Measurements from ENCODE around the gene ZNF611. TPM values are rescaled to one million over a fixed set of nuclear protein-coding genes. Genes with fewer than 3 reads are reported as not detected.

The ZNF611 gene
- polyA plus RNA-seq, 1 of the 3 experiments (the other 2 are of a cell fraction), result 2.6 TPM

DNA sequence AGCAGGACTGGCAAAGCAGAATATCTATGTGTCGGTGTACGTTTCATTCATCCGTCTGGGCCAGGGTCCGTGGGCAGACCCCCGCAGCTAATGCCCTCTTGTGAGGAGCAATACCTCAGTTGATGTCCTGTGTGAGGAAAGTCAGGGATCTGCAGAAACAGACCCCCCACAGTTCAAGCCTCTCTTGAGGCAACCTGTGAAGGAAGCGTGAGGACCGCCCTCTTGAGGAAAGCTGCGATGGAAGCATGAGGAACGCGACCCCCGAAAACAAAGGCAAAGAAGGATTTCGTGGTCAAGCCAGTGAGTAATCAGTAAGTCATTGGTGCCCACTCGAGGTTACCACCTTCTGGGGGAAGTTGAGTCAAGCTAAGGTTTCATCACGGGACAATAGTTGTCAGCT lies 75.8 kb downstream of the ZNF611 start:
- peaks cover 0 to 54% of the 10 kb centered on the region in 2 experiments for H3K36me3 ChIP-seq (replicated peaks in 1 of 2; ENCODE audit: control insufficient read depth in 1 of 2, insufficient read depth in 2 of 2, low read length in 1 of 2)
- no peaks in the 10 kb centered on the region for H3K9me3 ChIP-seq
- H3K9ac ChIP-seq, result no peak overlapping the region
- no peak overlapping the region for H3K4me3 ChIP-seq (ENCODE audit: low read depth in 2 of 2, low read length in 1 of 2)
- H3K27me3 ChIP-seq (ENCODE audit: insufficient read depth), result no peaks in the 10 kb centered on the region
- no peak overlapping the region for H3K27ac ChIP-seq (ENCODE audit: low read depth in 2 of 2, low read length in 1 of 2)
- H3K9me2 ChIP-seq, result no peaks in the 10 kb centered on the region
- peaks cover 6% of the 10 kb centered on the region; the same call in 1 of the 2 replicates for H3K79me2 ChIP-seq (ENCODE audit: insufficient read depth)
- 88% methylated on average over 14 of the region's 14 CpGs for WGBS (ENCODE audit: low lambda C conversion rate)
- CTCF ChIA-PET, result no interaction called here
- H3K4me2 ChIP-seq, result no peak overlapping the region
- TF ChIP-seq SIN3A (IDR thresholded peaks at IDR 0.05; ENCODE audit: borderline replicate concordance, low read depth, low read length) (no peak), ELF1 (IDR thresholded peaks at IDR 0.05) (no peak), RFX5 (IDR thresholded peaks at IDR 0.05; ENCODE audit: low read length) (no peak), RCOR1 (IDR thresholded peaks at IDR 0.05; ENCODE audit: low read length) (no peak), MEF2A (IDR thresholded peaks at IDR 0.05; ENCODE audit: borderline replicate concordance, low read depth) (no peak)
- TF ChIP-seq, protein P1, sequence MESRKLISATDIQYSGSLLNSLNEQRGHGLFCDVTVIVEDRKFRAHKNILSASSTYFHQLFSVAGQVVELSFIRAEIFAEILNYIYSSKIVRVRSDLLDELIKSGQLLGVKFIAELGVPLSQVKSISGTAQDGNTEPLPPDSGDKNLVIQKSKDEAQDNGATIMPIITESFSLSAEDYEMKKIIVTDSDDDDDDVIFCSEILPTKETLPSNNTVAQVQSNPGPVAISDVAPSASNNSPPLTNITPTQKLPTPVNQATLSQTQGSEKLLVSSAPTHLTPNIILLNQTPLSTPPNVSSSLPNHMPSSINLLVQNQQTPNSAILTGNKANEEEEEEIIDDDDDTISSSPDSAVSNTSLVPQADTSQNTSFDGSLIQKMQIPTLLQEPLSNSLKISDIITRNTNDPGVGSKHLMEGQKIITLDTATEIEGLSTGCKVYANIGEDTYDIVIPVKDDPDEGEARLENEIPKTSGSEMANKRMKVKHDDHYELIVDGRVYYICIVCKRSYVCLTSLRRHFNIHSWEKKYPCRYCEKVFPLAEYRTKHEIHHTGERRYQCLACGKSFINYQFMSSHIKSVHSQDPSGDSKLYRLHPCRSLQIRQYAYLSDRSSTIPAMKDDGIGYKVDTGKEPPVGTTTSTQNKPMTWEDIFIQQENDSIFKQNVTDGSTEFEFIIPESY (IDR thresholded peaks at IDR 0.05; ENCODE audit: borderline replicate concordance, low read depth), result no peak
- peaks cover 5% of the 10 kb centered on the region for H3F3A ChIP-seq (replicated peaks; ENCODE audit: insufficient read depth)
- no peak for DNase-seq
- no peaks in the 10 kb centered on the region for H4K20me1 ChIP-seq (ENCODE audit: insufficient read depth)
- no peaks in the 10 kb centered on the region for H3K4me1 ChIP-seq (ENCODE audit: control insufficient read depth in 1 of 2, insufficient read depth in 2 of 2, low read depth in 1 of 2, low read length in 1 of 2)
- H2AFZ ChIP-seq (ENCODE audit: low read depth), result no peak overlapping the region
- POLR2A ChIA-PET, result interaction anchor here (0.6 kb wide), 1 partner anchor 1346 kb away, joined by 4 read pairs; no protein-coding TSS in a partner anchor

DNA sequence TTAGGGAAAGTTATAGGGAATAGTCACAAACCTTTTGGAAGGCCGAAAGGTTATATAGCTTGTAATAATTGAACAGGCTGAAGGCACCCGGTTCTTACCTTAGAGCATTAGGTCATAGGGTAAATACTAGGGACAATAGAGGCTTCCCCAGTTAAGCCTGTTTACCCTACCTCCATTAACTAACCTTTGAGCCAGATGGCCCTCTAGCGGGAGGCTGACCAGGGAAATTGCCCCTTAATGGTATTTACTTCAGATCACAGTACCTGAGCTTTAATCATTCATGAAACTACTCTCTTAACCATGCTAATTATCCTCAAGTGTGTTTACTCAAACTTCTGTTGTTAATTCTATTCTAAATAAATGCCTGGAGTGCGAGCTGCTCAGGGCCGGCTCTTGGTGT lies 76.2 kb downstream of the ZNF611 start:
- Histone ChIP-seq H3K36me3 (replicated peaks in 1 of 2; ENCODE audit: control insufficient read depth in 1 of 2, insufficient read depth in 2 of 2, low read length in 1 of 2) (peaks cover 2 to 58% of the 10 kb centered on the region in 2 experiments), H3F3A (replicated peaks; ENCODE audit: insufficient read depth) (peaks cover 3% of the 10 kb centered on the region), H3K79me2 (ENCODE audit: insufficient read depth) (peaks cover 6% of the 10 kb centered on the region; the same call in 1 of the 2 replicates), H3K27ac (ENCODE audit: low read depth in 2 of 2, low read length in 1 of 2) (no peak overlapping the region), H3K9me2 (no peaks in the 10 kb centered on the region), H2AFZ (ENCODE audit: low read depth) (no peak overlapping the region), H3K4me1 (ENCODE audit: control insufficient read depth in 1 of 2, insufficient read depth in 2 of 2, low read depth in 1 of 2, low read length in 1 of 2) (no peaks in the 10 kb centered on the region), H3K4me3 (ENCODE audit: low read depth in 2 of 2, low read length in 1 of 2) (no peak overlapping the region), H3K4me2 (no peak overlapping the region), H3K9ac (no peak overlapping the region), H3K9me3 (no peaks in the 10 kb centered on the region), H4K20me1 (ENCODE audit: insufficient read depth) (no peaks in the 10 kb centered on the region), H3K27me3 (ENCODE audit: insufficient read depth) (no peaks in the 10 kb centered on the region)
- WGBS (ENCODE audit: low lambda C conversion rate), result 64% methylated on average over 5 of the region's 5 CpGs
- no peak for DNase-seq
- ChIA-PET POLR2A (interaction anchor here (0.6 kb wide), 1 partner anchor 1346 kb away, joined by 4 read pairs; no protein-coding TSS in a partner anchor), CTCF (no interaction called here)
- TF ChIP-seq, protein P2, sequence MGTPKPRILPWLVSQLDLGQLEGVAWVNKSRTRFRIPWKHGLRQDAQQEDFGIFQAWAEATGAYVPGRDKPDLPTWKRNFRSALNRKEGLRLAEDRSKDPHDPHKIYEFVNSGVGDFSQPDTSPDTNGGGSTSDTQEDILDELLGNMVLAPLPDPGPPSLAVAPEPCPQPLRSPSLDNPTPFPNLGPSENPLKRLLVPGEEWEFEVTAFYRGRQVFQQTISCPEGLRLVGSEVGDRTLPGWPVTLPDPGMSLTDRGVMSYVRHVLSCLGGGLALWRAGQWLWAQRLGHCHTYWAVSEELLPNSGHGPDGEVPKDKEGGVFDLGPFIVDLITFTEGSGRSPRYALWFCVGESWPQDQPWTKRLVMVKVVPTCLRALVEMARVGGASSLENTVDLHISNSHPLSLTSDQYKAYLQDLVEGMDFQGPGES (IDR thresholded peaks at IDR 0.05; ENCODE audit: low read depth, low read length), result no peak
- no peak for TF ChIP-seq RCOR1 (IDR thresholded peaks at IDR 0.05; ENCODE audit: low read length)
- no peak for TF ChIP-seq RXRA (IDR thresholded peaks at IDR 0.05; ENCODE audit: borderline replicate concordance, low read depth)
- TF ChIP-seq TEAD4 (IDR thresholded peaks at IDR 0.05; ENCODE audit: borderline replicate concordance, insufficient read depth), result no peak
- TF ChIP-seq SIN3A (IDR thresholded peaks at IDR 0.05; ENCODE audit: borderline replicate concordance, low read depth, low read length), result no peak
- no peak for TF ChIP-seq NFIC (IDR thresholded peaks at IDR 0.05; ENCODE audit: borderline replicate concordance)
- no peak for TF ChIP-seq GATA2 (CRISPR knock-in tag; IDR thresholded peaks at IDR 0.05)
- no peak for TF ChIP-seq POLR2AphosphoS5 (IDR thresholded peaks at IDR 0.05; ENCODE audit: low read depth, low read length)
- TF ChIP-seq, protein P3, sequence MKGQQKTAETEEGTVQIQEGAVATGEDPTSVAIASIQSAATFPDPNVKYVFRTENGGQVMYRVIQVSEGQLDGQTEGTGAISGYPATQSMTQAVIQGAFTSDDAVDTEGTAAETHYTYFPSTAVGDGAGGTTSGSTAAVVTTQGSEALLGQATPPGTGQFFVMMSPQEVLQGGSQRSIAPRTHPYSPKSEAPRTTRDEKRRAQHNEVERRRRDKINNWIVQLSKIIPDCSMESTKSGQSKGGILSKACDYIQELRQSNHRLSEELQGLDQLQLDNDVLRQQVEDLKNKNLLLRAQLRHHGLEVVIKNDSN (IDR thresholded peaks at IDR 0.05; ENCODE audit: borderline replicate concordance, low read depth), result no peak

Measured in SK-N-SH (cell line).